ENCODE results near the gene VSIG1.

The VSIG1 gene

DNA sequence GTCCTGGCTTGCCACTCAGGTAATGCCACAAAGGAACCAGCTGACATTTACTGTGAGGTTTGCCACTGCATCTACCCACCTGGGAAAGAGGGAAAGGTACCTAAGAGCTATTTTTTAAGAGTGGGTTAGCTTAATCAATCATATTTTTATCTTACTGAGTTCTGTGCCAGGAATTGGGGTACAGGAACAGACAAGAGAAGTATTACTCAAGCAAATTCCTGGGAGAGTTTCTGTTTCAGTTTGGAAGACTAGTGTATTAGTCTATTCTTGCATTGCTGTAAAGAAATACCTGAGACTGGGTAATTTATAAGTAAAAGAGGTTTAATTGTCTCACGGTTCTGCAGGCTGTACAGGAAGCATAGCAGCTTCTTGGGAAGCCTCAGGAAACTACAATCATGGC, 23.3 kb downstream of the VSIG1 start:
- DNase-seq, result no peak

DNA sequence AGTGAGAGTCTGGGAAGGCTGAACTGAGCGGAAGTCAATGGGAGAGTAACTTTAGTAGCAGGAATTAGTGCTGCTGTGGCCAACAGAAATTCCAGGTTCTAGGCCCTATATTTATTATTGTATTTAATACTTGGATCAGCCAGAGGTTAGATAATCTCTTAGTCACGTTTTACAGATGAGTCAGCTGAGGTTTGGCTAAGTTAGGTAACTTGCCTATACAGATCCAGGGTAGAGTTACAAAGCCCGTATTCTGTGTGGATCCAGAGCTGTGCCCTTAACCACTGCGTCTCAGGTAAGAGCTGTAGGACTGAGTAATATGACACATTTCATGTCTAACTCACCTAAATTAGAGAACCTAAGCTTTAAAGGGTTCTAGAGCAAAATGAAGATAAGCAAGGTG, 26.0 kb downstream of the VSIG1 start:
- DNase-seq, result no peak

DNA sequence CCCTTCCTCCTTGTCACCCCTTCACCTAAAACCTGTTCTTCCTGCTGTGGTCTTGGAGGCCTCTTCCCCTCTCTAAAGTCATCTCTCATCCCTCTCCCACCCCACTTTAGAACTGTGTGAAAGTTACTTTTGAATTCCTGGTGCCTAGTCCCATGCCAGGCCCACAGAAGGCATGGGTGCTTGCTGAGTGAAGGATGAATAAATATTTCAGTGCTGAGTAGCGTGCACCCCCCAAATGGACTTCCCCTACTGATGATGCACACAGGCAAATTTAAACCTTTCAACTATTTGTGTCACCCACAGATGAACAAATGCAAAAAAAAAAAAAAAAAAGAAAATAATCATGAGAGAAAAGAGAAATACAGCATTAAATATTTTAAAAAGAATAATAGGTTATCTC, 26.7 kb downstream of the VSIG1 start:
- DNase-seq, result no peak

DNA sequence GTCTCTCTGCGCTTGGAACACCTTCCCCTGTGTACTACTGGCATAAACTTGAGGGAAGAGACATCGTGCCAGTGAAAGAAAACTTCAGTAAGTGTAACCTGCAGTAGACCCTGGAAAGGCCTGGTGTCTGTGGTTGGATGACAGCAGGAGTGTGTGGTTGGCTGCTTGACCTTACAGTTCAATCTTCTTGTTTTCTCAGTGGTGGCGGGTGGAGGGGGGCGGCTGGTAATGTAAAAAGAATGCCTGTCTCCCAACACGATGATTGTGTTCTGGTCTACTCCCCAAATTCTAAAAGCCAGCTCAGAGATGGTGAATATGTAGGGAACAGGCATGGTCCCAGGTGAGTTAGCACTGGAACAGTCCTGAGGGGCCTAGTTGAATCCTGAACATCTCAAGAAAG, 27.9 kb downstream of the VSIG1 start:
- no peak for DNase-seq

DNA sequence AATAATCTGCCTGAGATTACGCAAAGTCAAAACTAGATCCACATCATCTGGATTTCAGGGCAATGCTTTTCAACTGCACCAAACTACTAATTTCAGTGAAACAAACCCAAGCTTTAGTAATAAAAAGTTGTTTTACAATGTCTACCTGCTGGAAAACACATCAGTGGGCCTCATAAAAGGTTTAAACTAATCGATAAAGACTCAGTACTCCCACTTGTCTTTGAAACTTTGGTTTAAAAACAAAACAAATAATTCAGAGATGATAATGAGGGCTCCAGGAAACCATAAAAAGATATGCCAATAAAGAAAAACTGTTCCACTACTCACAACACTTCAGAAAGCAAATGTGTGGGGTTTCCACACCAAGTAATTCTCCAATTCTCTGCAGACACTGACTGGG, 36.2 kb downstream of the VSIG1 start:
- no peak for DNase-seq

DNA sequence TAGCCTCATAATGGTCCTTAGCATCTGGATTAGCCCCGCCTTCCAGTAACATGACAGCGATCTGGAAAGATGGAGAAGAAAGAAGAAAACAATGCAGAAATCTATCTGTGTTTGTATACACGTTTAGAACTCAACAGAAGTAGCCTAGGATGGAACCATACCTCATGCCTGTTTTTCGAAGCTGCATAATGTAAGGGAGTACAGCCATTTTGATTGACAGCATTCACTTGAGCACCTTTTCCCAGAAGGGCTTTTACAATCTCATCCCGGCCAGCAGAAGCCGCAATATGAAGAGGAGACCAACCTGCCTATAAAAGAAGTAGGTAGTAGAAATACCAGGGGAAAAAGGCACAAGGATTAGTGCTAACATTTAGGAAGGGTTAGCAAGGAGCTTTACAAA, 42.9 kb downstream of the VSIG1 start:
- no peak for DNase-seq

DNA sequence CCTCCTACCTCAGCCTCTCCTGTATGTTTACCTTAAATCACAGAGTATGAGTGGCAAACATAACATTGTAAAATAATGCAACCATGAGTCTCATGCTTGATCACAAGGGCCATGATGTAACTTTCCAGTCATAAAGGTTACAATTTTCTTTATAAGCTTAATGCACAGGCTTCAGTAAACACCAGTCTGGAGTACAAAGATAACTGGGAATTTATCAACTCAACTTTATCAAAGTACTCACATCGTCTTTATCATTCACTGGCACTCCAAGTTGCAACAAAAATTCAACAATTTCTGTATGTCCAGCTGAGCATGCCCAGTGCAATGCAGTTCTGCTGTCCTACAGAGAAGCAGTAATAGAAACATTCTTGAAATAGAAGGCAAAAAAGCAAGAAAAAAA, 43.6 kb downstream of the VSIG1 start:
- no peak for DNase-seq

DNA sequence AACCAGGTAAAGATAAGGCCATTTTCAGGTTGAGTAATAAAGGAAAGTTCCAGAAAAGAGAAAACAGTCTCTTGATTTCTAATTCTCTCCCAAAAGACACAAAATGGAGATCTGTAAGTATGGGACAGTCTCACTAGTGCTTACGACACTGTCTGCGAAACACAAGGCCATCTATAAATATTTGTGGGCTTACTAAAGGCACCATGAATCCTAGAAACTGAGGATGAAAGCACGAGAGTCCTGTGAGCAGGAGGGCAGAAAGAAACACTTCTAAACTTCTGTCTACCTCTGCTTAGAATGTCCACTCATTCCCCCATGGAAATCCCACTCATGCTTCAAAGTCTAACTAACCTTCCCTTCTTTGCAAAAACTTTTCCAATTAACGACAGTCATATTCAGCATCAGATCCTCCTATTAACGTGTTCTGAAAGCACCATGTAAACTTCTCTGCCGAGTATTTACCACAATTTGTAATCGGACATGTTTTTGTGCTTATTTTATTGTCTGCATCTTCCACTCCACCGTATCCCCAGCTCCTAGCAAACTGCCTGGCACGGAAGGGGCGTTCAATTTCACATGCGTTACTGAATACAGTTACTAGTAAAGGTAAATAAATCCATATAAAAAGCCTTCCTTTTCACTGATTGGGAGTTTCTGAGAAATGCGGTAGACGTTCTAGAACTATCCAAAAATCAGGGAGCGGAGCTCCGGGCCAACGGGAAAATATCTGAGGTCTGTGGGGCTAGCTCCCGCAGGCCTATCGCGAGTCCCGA, 45.8 kb downstream of the VSIG1 start:
- no peak for DNase-seq

DNA sequence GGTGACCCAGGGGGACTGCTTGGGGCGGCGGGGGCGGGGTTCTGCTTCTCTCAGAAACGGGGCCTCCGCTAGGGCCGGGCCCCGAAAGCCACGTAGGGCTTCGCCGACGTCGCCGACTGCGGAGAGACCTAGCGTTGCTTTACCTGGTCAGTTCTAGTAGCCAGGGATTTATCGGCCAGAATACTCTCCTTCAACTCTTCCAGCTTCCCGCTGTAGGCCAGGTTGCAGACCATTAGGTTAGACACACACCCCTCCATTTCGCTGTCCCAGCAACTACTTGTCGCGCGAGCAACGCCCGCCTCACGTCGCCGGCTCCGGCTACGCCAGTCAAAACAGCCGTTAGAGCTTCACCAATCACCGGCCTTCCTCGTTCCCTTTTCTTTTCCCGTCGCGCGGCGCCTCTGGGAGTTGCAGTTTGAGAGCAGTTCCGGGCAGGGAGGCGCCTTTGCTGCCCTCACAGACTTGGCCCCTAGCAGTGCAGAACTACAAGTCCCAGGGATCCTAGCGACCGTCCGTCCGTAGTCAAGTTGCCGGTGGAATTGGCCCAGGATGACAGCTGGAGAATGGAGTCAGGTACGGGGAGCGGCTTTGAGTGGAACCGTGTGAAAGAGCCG, 46.5 kb downstream of the VSIG1 start, which contains the start of the genes ATG4A and PSMD10:
ATG4A (plus strand) TSS at position 515 of the 614 bp plus-strand sequence; CDS start at position 564, 49 bp downstream.
PSMD10 (minus strand) TSS at position 279 of the 614 bp plus-strand sequence; CDS start at position 257, 22 bp downstream.
- peak; percentile 89 for DNase-seq

DNA sequence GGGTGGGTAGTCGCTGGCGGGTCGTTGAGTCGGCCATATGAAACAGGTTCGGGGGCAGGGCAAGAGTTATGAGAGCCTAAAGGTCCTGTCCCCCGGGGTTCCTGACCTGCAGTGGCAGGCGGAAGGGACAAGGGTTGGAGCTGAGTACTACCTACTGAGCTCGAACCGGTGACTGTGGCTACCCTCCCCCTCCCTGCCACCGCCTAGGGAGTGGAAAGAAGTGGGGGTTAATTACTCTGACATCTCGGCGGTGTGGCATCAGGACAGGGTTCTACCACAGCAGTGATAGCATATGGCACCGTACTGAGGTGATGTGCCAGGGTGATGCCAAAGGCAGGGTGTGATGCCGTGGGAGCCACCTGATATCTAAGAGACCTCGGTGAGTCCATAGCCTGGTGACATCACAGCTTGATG, 47.0 kb downstream of the VSIG1 start:
- no peak for DNase-seq

DNA sequence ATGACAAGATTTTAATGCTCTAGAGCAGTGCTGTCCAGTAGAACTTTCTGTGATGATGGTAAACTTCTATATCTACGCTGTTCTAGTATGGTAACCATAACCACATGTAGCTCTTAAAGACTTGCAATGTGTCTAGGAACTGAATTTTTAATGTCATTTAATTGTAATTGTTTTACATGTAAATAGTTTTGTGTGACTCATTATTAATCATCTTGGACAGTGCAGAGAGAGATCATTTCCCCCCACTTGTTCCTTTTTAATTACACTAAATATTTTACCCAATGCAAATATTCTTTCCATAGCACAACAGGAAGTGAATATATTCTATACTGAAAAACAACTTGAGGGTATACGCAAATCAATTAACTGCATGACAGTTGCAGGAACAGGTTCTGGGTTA, 52.5 kb downstream of the VSIG1 start:
- no peak for DNase-seq

DNA sequence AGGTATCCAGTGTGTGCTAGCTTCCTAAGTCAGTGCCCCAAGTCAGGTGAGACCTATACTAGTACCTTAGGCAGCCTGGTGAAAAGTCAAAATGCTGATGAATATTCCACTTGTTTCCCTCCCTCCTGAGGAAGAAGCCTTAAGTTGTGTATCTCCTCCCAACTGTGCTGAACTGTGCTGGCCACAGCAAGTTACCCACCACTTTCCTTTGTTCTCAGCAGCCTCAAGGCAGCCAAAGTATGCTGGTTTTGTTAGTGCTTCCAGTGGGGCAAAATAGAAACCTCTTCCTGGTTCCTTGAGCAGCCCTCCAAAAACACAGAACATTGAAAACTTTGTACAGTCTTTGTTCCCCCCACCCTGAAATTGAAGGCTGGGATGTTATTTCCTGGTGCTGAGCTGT, 60.6 kb downstream of the VSIG1 start:
- DNase-seq, result no peak

DNA sequence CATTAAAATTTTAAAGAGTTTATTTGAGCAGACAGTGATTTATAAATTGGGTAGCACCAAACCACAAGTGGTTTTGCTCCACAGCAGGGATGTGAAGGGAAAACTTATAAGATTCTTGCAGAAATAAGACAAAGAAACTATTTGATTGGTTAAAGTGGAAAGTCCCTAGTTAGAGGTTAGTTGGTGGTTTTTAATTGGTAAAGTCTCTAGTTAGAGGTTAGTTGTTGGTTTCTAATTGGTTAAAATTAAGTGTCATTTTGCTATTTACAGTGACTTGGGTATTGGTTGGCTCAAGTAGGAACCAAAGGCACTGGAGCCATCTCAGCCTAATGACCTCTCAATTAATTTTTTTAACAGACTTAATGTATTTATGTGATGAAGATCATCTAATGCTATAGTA, 69.7 kb downstream of the VSIG1 start:
- no peak for DNase-seq

DNA sequence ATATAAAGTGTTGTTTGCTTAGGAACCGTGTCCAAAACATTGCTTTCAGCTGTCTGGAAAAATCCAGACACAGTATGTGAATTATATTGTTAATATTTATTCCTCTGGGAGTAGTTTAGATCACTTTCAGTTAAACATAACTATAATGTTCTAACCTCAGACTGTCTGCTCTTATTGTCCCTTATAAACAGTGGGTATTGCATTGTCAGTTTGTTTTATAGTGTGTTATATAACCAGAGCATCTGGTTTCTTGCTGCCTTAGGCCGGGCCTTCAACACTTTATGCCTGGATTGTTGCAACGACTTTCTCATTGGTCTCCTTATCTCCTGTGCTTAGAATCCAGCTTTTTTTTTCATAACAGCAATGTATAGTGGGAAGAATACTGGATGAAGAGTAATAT, 73.1 kb downstream of the VSIG1 start:
- no peak for DNase-seq

DNA sequence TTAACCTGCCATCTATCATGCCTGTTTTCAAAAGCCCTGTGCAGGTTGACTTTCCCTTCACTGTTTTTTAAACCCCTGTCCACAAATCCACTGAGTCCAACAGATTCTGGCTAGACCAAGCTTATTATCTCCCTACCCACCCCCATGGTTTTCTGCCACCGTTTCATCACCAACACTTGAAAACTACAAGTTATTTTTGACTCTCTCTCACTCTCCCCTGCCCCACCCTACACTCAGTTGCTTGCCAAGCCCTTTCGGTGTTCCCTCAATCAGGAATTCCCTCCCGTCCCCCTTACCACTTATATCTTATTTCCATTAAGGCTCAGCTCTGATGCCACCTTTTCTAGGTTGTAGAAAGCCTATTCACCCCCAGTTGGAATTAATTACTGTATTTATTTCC, 76.4 kb downstream of the VSIG1 start:
- no peak for DNase-seq

DNA sequence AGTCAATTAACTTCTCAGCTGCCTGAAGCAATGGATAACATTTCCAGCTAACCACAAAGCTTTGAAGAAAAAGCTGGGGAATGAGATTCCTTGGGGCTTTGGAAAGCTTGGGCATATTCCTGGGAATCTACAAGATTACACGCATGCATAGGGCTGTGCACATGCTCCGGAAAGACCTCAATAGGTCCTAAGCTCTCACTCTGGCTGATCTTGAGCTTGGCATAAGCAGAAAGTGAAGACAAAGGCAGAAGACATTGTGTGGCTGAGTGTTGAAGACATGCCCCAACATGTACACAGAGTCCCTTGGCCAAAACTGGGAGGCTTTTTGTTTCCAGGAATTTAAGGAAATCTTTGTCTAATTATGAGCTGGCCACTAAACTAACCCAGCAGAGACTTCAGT, 77.9 kb downstream of the VSIG1 start:
- no peak for DNase-seq

DNA sequence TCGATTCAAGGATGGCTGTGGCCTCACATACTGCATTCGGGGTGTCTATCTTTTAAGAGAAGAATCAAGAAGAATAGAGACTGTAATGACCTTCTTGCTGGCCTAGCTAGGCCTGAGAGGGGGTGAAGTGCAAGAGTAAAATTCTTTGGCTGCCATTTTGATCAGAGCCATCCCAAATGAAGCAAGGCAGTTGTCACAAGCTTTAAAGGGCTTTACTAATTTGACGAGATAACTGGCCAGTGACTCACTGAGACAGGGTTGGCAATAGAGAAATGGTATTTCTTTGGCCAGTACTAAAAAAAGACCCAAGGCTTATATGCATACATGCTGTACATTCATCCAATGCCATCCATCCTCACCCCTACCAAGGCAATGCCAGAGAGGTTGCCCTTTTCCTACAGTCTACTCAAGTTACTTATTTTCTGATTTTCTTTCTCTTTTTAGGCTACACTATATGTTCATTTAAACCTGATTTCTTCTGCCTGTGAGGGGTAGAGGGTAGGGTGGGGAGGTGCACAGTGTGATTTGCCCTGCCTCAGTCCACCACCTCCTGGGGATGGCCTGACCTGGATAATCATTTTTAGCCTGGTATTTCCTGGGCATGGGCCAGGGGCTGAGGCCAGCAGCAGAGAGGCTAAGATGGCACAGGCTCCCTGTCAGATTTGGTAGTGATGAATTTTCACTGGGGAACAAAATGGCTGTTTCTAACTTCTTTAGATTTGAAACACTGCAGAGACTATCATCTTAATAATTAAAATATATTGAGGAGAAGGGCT, 78.9 kb downstream of the VSIG1 start:
- DNase-seq, result no peak

DNA sequence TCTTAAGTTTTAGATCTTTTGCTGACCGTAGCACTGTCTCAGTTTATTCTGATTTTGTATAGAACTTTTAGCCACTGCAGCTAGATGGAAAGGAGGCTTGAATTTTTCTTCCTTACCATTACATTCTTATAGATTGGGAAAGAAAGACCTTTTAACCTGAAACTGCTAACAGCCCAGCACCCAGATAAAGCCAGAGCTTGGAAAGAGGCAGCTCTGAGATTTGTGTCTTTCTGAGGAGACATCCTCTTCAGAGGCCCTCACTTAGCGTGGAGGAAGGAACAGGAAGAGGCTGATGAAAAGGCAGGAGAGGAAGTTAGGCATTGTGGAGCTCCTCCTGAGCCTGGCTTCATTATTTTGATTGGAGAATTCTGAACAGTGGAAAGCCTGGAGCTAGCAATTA, 81.8 kb downstream of the VSIG1 start:
- no peak for DNase-seq

DNA sequence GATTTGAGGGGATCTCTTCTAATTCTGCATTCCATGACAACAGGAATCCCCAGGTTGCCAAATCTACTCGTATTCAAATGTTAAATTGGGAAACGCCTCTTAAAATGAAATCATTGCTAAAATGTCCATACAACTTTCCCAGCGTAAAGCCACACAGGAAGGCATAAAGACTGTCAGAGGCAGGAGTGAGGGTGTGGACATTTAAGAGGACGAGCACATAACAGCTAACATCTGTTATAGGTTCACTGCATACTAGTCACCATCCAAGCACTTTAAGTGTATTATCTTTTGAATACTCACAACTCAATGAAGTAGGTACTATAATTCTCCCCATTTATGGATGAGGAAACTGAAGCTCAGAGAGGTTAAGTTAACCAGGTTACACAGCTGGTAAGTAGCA, 82.3 kb downstream of the VSIG1 start:
- no peak for DNase-seq

Measured in activated CD8-positive, alpha-beta memory T cell treated with anti-CD3 and anti-CD28 coated beads for 24 hours (primary cell).